Measurements from ENCODE around the gene KCNMA1.

Gene KCNMA1

DNA sequence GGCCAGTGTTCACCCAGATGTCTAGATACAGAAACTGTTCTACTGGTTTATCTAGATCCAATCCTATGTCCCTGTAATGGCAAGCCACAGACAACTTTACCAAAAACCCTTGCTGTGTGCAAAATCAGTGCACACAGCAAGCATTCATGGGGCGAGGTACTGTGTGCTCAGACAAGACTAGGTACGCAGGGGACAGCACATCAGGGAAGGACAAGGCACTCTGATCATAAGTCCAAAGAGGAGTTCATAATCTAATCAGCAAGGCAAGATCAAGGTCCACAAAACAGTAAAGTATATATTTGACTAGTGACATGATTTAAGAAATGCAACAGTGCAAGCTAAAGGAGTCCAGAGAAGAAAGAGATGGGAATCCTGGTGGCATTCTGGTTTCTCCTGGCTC is 25.9 kb downstream of the KCNMA1 start:
- DNase-seq = no peak
- H3K4me3 Mint-ChIP-seq = no peak overlapping the region
- no peaks in the 10 kb centered on the region for H3K4me1 Mint-ChIP-seq
- H3K9me3 Mint-ChIP-seq = no peaks in the 10 kb centered on the region
- H3K27ac Mint-ChIP-seq = no peak overlapping the region
- H3K27me3 Mint-ChIP-seq = peaks cover 3% of the 10 kb centered on the region
- ATAC-seq = no peak
- H3K36me3 Mint-ChIP-seq (ENCODE audit: low read depth) = no peaks in the 10 kb centered on the region

- ATAC-seq (no peak), DNase-seq (no peak)
- Mint-ChIP-seq H3K4me3 (no peak overlapping the region), H3K9me3 (no peaks in the 10 kb centered on the region), H3K36me3 (ENCODE audit: low read depth) (no peaks in the 10 kb centered on the region), H3K27ac (no peak overlapping the region), H3K27me3 (peaks cover 3% of the 10 kb centered on the region), H3K4me1 (no peaks in the 10 kb centered on the region)
These were observed 26.4 kb downstream of the KCNMA1 start for GRCh38 chr10:77611221-77611620.

GRCh38 chr10:77609781-77610272 is 27.8 kb downstream of the KCNMA1 start:
- Mint-ChIP-seq H3K4me1 (no peaks in the 10 kb centered on the region), H3K27ac (no peak overlapping the region), H3K4me3 (no peak overlapping the region), H3K36me3 (ENCODE audit: low read depth) (no peaks in the 10 kb centered on the region), H3K9me3 (no peaks in the 10 kb centered on the region), H3K27me3 (peaks cover 3% of the 10 kb centered on the region)
- no peak for DNase-seq
- ATAC-seq = no peak

- Mint-ChIP-seq H3K27me3 (peaks cover 3% of the 10 kb centered on the region), H3K4me3 (no peak overlapping the region), H3K9me3 (no peaks in the 10 kb centered on the region), H3K36me3 (ENCODE audit: low read depth) (no peaks in the 10 kb centered on the region), H3K27ac (no peak overlapping the region), H3K4me1 (peaks cover 8% of the 10 kb centered on the region)
- no peak for DNase-seq
- no peak for ATAC-seq
These were observed 29.3 kb downstream of the KCNMA1 start for GRCh38 chr10:77608281-77608680.

DNA sequence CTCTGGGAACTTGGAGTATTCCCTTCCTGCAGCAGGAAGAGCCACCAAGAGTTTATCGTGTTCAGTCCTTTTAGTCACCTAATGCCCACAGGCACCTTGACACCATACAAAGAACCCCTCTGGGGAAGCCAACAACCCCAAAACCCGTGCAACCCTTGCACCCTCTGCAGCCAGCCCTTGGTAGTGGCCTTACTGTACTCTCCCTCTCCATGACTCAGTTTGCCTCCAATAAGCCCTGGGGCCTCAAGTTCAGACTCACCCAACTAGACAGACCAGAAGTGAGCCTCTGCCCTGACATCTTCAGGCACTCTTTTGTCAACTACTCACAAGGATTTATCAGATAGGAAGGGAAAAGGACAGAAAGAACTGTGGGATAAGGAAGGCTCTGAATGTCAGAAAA is 30.9 kb downstream of the KCNMA1 start:
- peaks cover 13% of the 10 kb centered on the region for H3K4me1 Mint-ChIP-seq
- H3K27me3 Mint-ChIP-seq = no peaks in the 10 kb centered on the region
- no peak overlapping the region for H3K4me3 Mint-ChIP-seq
- no peaks in the 10 kb centered on the region for H3K36me3 Mint-ChIP-seq (ENCODE audit: low read depth)
- H3K27ac Mint-ChIP-seq = no peak overlapping the region
- ATAC-seq (no peak), DNase-seq (no peak)
- no peaks in the 10 kb centered on the region for H3K9me3 Mint-ChIP-seq

GRCh38 chr10:77605466-77605865 is 32.1 kb downstream of the KCNMA1 start:
- no peak overlapping the region for H3K4me3 Mint-ChIP-seq
- no peaks in the 10 kb centered on the region for H3K9me3 Mint-ChIP-seq
- H3K27ac Mint-ChIP-seq = no peak overlapping the region
- H3K36me3 Mint-ChIP-seq (ENCODE audit: low read depth) = no peaks in the 10 kb centered on the region
- peaks cover 13% of the 10 kb centered on the region for H3K4me1 Mint-ChIP-seq
- DNase-seq = no peak
- no peaks in the 10 kb centered on the region for H3K27me3 Mint-ChIP-seq
- no peak for ATAC-seq

DNA sequence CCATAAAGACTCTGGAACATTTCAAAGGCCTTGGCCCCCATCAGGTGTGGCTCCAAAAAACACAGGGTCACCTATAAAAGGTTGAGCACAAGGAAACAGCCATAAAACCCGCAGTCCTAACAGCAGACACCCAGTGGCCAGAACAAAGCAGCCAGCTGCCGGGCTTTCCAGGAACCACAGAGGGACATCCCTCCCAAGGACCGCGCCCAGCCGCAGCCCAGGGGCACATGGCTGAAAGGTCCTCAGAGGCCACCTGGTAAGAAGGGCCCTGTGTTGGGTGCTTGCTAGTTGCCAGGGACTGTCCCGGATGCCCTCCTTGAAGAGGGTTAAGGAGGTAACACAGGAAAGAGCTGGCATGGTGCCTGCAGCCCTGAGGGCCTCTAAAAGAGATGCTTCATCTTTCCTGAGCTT is 32.7 kb downstream of the KCNMA1 start:
- ATAC-seq (no peak), DNase-seq (no peak)
- Mint-ChIP-seq H3K9me3 (no peaks in the 10 kb centered on the region), H3K4me3 (no peak overlapping the region), H3K27me3 (no peaks in the 10 kb centered on the region), H3K36me3 (ENCODE audit: low read depth) (no peaks in the 10 kb centered on the region), H3K27ac (no peak overlapping the region), H3K4me1 (peaks cover 13% of the 10 kb centered on the region)

GRCh38 chr10:77604063-77604462 is 33.5 kb downstream of the KCNMA1 start:
- ATAC-seq = no peak
- DNase-seq = no peak
- H3K27me3 Mint-ChIP-seq = no peaks in the 10 kb centered on the region
- H3K9me3 Mint-ChIP-seq = no peaks in the 10 kb centered on the region
- no peak overlapping the region for H3K27ac Mint-ChIP-seq
- no peak overlapping the region for H3K4me3 Mint-ChIP-seq
- no peaks in the 10 kb centered on the region for H3K36me3 Mint-ChIP-seq (ENCODE audit: low read depth)
- peaks cover 13% of the 10 kb centered on the region for H3K4me1 Mint-ChIP-seq

DNA sequence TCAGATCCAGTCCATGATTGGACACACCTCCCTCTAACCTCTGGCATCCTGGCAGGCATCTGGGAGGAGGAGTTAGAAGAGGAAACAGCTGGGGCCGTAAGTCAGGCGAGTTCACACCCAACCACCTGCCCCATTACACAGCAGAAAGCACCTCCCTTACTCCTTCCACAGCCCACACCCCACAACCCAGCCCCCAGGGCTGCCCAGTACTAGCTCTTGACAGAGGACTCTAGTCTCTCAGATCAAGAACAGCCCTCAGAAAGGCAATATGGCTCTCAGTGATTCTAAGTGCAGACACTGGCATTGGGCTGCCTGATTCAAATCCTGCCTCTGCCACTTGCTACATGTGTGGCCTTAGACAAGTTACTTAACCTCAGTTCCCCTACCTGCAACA is 34.1 kb downstream of the KCNMA1 start:
- ATAC-seq (no peak), DNase-seq (no peak)
- no peaks in the 10 kb centered on the region for H3K9me3 Mint-ChIP-seq
- H3K27me3 Mint-ChIP-seq = no peaks in the 10 kb centered on the region
- H3K36me3 Mint-ChIP-seq (ENCODE audit: low read depth) = no peaks in the 10 kb centered on the region
- H3K27ac Mint-ChIP-seq = no peak overlapping the region
- H3K4me3 Mint-ChIP-seq = no peak overlapping the region
- H3K4me1 Mint-ChIP-seq = peaks cover 13% of the 10 kb centered on the region

GRCh38 chr10:77602913-77603533 is 34.6 kb downstream of the KCNMA1 start:
- H3K4me3 Mint-ChIP-seq = no peak overlapping the region
- DNase-seq (no peak), ATAC-seq (no peak)
- peaks cover 13% of the 10 kb centered on the region for H3K4me1 Mint-ChIP-seq
- H3K36me3 Mint-ChIP-seq (ENCODE audit: low read depth) = no peaks in the 10 kb centered on the region
- H3K27me3 Mint-ChIP-seq = no peaks in the 10 kb centered on the region
- H3K27ac Mint-ChIP-seq = no peak overlapping the region
- H3K9me3 Mint-ChIP-seq = no peaks in the 10 kb centered on the region

- no peaks in the 10 kb centered on the region for H3K9me3 Mint-ChIP-seq
- H3K36me3 Mint-ChIP-seq (ENCODE audit: low read depth) = no peaks in the 10 kb centered on the region
- no peak overlapping the region for H3K4me3 Mint-ChIP-seq
- no peaks in the 10 kb centered on the region for H3K27me3 Mint-ChIP-seq
- no peak overlapping the region for H3K27ac Mint-ChIP-seq
- ATAC-seq (no peak), DNase-seq (no peak)
- H3K4me1 Mint-ChIP-seq = peaks cover 13% of the 10 kb centered on the region
These were observed 35.2 kb downstream of the KCNMA1 start for GRCh38 chr10:77602231-77602912.

GRCh38 chr10:77601488-77601887 is 36.1 kb downstream of the KCNMA1 start:
- no peak overlapping the region for H3K4me3 Mint-ChIP-seq
- peaks cover 13% of the 10 kb centered on the region for H3K4me1 Mint-ChIP-seq
- DNase-seq (no peak), ATAC-seq (no peak)
- no peaks in the 10 kb centered on the region for H3K36me3 Mint-ChIP-seq (ENCODE audit: low read depth)
- H3K9me3 Mint-ChIP-seq = no peaks in the 10 kb centered on the region
- H3K27me3 Mint-ChIP-seq = no peaks in the 10 kb centered on the region
- no peak overlapping the region for H3K27ac Mint-ChIP-seq

DNA sequence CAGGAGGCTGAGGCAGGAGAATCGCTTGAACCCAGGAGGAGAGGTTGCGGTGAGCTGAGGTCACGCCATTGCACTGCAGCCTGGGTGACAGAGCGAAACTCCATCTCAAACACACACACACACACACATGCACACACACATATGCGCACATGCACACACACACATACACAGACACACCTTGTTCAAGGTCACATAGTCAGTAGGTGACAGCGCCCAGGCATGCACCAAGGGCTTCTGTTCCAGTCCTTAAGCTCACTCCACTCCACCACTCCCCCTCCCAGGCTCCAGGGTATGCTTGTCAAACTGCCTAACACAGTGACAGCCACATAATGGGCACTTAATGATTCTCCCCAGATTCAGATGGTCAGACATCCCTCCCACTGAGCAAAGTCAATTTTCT is 37.0 kb downstream of the KCNMA1 start:
- no peak for ATAC-seq
- no peak overlapping the region for H3K27ac Mint-ChIP-seq
- H3K4me1 Mint-ChIP-seq = peaks cover 13% of the 10 kb centered on the region
- no peak overlapping the region for H3K4me3 Mint-ChIP-seq
- DNase-seq = no peak
- H3K9me3 Mint-ChIP-seq = no peaks in the 10 kb centered on the region
- H3K27me3 Mint-ChIP-seq = no peaks in the 10 kb centered on the region
- no peaks in the 10 kb centered on the region for H3K36me3 Mint-ChIP-seq (ENCODE audit: low read depth)

DNA sequence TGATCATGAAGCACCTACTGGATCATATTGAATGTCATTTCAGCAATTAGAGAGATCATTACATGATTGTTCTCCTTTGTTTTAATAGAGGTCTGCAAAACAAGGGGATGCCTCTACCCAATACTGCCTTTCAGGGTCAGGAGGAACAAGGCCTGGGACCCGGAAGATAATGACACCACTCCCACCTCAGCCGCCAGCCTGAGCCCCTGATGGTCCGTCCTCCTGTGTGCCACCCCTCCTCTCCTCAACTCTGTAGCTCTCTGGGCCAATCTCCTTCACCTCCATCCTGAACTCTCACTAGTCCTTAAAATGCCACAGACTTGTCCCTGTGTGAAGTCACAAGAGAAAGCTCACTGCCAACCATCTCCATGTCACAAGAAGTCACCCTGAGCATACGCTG is 38.0 kb downstream of the KCNMA1 start:
- Mint-ChIP-seq H3K27me3 (no peaks in the 10 kb centered on the region), H3K27ac (no peak overlapping the region), H3K4me1 (peaks cover 13% of the 10 kb centered on the region), H3K36me3 (ENCODE audit: low read depth) (no peaks in the 10 kb centered on the region), H3K4me3 (no peak overlapping the region), H3K9me3 (no peaks in the 10 kb centered on the region)
- DNase-seq = no peak
- ATAC-seq = no peak

- DNase-seq (no peak), ATAC-seq (no peak)
- H3K4me1 Mint-ChIP-seq = peaks cover 8% of the 10 kb centered on the region
- H3K27me3 Mint-ChIP-seq = peaks cover 3% of the 10 kb centered on the region
- no peaks in the 10 kb centered on the region for H3K36me3 Mint-ChIP-seq (ENCODE audit: low read depth)
- H3K27ac Mint-ChIP-seq = no peak overlapping the region
- H3K4me3 Mint-ChIP-seq = no peak overlapping the region
- H3K9me3 Mint-ChIP-seq = no peaks in the 10 kb centered on the region
These were observed 39.0 kb downstream of the KCNMA1 start for GRCh38 chr10:77598606-77599005.
